ACHN (cell line): Measurements from ENCODE around the gene UBE2F.
"Not testable (repeated sequence)": the region's sequence is repeated elsewhere in the genome, so short reads cannot be mapped to it uniquely, and the experiment has no call there.

Experiments used
- DNase-seq: peaks from one replicate; pipeline ENCODE4 v3.0.0-alpha.2; 2015
- in situ Hi-C: cut with HindIII; loops from 2 replicates; pipeline ENCODE4 v1.10.0; 2017; ENCODE audit warnings: low sequenced_read_pairs, low pct_ligation_motif_present, low pct_unique_long_range_greater_than_20kb

The UBE2F gene

DNA sequence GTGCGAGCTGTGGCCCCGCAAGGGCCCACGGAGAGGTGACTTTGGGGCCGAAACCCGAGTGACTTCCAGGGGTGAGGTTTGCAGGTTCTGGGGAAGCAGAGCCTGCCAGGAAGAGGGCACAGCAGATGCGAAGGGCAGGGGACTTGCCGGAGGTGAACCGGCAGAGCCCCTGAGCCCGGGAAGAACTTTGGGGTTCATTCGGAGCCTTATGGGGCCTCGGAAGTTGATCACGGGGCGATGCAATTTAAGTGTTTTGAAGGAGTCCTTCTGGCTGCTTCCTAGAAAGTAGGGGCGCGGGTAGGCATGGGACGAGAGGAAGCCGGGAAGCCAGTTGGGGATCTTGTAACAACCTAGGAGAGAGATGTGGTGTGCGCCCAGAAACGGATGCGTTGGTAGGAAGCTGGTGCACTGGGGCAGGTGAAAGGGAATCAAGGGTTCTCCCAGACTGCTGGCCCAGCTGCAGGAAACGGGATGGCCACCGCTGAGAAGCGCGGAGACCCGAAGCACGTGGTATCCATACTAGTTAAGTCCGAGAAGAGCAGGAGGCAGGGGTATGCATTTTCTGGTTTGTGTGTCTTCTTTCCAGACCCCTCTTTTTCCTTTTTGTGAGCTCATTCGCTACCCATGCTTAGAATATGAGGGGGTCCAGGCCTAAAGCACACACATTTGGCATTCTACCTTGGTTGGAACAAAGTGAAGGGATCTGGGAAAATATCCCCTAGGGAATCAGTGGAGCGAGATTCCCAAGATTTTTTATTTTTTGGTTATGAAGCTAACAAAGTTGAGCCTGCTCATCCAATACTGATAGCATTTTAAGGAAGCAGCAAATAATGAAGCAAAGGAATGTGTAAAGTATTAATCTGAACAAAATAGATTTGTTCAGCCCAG, 94.7 kb downstream of the UBE2F start:
- in situ Hi-C loops, result no loop called here
- DNase-seq, result peak; percentile 60

DNA sequence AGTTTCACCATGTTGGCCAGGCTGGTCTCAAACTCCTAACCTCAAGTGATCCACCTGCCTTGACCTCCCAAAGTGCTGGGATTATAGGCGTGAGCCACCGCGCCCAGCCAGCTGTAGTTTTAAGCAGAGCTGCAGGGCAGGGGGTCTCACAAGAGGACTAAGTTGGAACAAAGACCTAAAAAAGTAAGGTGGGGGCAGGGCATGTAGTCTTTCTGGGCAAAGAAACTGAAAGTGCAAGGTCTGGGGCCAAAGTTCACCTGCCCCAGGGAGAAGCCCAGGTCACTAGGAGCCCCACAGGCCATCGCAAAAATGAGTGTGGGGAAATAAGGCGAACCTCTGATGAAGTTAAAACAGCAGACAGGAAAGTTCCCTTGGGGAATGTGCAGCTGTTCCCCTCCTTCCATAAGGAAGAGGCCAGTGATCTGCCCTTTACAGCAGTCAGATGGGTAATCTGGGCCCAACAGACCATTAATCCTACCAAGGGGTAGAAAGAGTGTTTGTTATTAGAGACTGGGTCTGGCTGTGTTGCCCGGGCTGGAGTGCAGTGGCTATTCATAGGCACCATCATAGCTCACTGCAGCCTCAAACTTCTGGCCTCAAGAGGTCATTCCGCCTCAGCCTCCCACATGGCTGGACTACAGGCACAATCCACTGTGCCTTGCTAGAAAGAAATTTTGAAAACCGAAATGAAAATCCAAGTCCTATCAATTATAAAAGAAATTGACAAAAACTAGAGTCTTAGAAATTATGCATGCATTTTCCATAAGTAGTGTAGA, 96.8 kb downstream of the UBE2F start:
- no peak for DNase-seq
- in situ Hi-C loops, result no loop called here

DNA sequence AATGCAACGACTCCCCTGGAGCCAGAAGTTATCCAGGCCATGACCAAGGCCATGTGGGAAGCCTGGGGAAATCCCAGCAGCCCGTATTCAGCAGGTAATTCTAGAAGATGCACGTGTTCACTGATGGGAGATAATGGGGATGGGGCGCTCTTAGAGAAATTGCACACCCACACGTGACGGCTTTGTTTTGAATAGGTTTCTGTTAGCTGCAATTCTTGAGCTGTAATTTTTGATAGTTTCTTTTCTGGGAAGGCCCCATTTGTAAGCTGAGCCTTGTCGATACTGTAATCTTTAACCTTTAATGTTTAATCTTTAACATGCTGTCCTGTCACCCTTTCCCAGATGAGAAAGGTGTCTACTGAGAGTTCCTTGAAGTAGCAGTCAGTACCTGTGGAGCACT, 97.6 kb downstream of the UBE2F start:
- no peak for DNase-seq
- in situ Hi-C loops, result no loop called here

DNA sequence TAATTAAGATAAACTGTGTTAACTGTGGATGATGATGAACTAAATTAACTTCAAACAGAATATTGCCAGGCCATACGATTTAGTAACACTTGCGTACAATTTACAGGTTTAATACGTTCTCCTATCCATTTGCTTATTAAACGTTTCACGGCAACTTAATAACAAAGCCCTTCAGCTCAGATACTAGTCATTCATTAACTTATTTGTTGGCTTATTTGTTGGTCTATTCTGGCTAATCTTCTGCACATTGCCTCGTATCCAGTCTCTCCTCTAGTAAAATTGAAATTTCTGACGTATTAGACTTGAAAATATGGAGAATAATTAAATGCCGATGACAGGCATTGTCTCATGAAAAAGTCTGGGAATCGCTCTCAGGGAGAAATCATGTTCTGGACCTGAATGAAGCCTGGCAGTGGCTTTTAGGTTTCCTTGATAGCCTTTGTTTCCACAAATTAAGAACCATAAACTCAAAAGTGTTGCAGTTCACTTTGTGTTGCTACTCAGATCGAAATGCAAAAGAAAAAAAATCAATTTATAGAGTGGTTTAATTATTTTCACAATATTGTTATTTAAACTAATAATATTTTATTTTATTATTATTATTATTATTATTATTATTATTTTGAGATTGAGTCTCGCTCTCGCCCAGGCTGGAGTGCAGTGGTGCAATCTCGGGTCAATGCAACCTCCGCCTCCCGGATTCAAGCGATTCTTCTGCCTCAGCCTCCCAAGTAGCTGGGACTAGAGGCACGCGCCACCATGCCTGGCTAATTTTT, 98.4 kb downstream of the UBE2F start:
- no peak for DNase-seq
- in situ Hi-C loops, result no loop called here

DNA sequence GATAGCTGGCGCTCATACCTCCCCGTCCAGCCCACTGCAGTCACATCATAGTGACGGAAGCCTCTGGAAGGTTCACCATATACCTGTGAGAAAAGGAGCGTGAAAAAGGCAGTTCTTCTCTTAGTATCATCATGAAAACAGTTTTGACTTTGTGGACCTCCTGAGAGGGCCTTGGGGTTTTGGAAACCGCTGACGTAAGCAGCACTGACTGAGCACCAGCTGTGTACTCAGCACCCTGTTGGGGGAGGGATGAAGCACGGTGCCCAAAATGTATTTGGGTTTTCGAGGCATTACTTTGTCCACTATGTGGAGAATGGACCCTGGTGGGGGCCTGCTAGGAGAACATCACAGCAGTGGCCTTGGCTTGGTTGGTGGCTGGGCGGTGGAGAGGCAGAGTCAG, 99.4 kb downstream of the UBE2F start:
- in situ Hi-C loops, result no loop called here
- DNase-seq, result no peak

DNA sequence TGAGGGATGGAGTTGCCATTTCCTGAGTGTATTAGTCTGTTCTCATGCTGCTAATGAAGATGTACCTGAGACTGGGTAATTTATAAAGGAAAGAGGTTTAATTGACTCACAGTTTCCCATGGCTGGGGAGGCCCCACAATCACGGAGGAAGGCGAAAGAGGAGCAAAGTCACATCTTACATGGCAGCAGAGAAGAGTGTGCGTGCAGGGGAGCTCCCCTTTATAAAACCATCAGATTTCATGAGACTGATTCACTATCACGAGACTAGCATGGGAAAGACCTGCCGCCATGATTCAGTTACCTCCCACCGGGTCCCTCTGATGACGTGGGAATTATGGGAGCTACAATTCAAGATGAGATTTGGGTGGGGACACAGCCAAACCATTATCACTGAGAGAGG, 99.9 kb downstream of the UBE2F start:
- DNase-seq, in situ Hi-C loops: not testable (repeated sequence)

DNA sequence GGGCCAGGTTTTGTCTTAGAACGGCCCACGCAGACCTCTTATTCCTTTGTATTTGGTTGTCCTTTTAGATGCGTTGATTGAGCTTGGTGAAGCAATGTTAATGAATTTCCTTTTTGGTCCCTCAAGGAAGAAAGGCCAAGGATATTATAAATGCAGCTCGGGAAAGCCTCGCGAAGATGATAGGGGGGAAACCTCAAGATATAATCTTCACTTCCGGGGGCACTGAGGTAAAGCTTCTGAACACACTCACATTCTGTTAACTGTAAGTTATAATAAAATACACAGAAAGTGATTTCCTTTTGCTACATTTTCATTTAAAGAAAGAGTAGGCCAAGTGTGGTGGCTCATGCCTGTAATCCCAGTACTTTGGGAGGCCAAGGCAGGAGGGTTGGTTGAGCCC, 101.1 kb downstream of the UBE2F start:
- in situ Hi-C loops, result no loop called here
- no peak for DNase-seq

DNA sequence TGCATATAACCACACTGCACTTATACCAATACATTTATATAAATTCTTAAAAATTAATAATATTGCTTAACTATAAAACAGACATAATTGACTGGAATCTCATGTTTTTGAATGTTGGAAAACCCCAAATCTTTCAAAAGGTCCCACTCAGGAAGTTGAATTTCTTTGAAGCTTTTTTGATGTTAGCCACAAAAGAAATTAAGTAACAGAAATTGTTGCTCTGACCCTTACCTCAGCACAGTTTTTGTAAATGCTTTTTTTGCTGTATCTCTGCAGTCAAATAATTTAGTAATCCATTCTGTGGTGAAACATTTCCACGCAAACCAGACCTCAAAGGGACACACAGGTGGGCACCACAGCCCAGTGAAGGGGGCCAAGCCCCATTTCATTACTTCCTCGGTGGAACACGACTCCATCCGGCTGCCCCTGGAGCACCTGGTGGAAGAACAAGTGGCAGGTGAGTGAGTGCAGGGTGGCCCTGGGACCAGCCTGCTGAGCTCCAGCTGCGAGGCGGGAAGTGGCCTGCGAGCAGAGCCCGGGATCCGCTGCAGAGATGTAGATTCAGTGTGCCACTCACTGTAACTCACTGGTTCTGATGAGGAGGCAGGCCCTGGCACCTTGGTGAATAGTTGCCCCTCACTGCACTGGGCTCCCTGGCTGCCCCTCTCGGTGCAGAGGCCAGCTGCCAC, 102.4 kb downstream of the UBE2F start:
- in situ Hi-C loops, result no loop called here
- no peak for DNase-seq

DNA sequence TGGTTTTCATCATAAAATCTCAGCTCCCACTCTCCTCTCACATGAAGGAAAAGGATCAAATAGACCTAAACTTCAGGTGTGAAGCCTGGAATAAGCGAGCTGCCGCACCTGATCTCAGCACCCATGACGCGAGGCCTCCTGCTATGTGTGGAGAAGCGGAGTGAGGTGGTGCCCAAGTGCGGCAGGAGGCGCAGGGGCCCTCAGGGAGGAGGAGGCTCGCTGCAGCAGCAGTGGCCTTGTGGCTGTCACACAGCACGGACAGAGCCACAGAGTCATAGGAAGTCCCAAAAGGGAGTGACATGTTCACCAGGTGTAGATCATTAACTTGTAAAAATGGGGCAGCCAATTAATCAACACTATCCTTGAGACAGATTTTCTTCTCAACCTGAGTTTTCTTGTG, 103.1 kb downstream of the UBE2F start:
- no peak for DNase-seq
- in situ Hi-C loops, result no loop called here

DNA sequence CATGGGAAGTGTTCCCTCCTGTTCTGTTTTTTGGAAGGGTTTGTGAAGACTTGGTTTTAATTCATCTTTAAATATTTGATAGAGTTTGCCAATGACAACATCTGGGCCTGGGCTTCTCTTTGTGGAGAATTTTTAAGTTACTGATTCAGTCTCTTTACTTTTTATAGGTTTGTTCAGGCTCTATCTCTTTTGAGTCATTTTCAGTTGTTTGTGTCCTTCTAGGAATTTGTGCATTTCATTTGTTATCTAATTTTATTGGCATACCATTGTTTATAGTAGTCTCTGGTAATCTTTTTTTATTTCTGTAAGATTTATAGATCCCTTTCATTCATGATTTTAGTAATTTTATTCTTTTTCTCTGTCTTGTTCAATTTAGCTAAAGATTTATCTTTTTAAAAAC, 108.6 kb downstream of the UBE2F start:
- no peak for DNase-seq

DNA sequence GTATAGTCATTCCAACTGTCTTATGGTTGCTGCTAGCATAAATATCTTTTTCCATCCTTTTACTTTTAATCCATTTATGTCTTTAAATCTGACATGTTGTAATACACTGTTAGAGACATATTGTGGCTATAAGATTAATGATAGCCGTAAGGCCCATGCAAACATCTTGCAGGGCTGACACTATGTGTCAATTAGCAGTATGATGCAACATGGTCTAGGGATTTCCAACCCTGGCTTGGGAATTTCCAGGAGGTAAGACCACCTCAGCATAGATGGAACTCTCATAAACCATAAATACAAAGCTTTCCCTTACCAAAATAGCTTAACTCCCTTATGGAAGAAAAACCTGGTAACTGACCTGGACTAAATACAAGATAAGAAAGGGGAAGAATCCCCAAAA, 110.5 kb downstream of the UBE2F start:
- in situ Hi-C loops, result no loop called here
- DNase-seq, result no peak

More for the DNA sequence above, 108.6 kb downstream of the UBE2F start:
- in situ Hi-C loops, result no loop called here

DNA sequence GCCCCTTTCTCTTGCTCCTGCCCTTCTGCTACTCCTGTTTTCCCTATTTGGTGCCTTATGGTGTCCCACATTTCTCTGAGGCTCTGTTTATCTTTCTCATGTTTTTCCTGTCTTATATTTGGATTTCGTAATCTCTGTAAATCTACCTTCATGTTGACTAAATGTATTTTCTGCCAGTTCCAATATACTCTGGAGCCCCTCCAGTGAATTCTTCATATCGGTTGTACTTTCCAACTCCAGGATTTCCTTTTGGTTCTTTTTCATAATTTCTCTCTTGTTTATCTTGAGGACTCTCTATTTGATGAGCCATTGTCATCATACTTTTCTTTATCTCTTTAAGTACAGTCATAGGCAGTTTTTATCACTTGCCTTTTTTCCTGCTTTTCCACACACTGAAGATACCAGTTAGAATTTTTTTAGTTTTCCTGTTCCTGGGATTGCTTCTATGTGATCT, 113.1 kb downstream of the UBE2F start:
- DNase-seq, result no peak
- in situ Hi-C loops, result no loop called here

DNA sequence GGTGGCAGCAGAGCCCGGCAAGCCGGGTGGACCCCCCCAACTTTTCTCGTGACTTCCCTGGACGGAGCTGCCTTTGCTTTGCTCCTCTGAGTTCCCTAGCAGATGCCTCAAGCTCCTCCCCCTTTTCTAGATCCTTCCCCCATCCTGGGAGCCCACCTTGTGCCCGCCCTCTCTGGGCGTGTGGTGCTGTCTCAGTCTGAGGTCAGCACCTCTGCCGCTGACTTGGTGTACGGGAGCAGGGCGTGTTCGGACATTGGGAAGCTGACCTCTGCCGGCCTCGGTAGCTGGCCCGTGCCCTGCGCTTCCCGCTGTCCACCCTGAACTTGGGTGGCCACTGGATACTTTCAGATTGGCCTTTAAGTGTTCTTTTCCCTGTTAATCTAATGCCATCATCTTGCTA, 113.7 kb downstream of the UBE2F start:
- DNase-seq, result no peak
- in situ Hi-C loops, result no loop called here

DNA sequence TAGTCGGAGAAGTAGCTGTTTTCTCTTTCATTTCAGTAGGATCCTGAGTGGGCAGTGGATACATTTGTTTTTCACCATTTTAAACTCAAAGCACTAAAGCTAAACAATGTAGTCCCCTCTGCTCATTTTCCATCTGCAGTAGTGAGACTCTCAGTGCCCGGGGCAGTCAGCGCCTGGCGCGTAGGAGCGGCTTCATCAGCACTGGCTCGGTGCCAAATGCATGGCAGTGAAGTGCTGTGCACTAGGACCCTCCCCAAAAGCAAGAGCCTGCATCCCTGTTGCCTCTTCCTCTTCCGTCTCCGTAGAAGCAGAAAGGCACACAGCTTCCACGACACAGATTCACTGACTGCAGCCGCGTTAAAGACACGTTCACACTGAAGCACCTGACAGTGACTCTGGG, 114.3 kb downstream of the UBE2F start:
- no peak for DNase-seq
- in situ Hi-C loops, result no loop called here

DNA sequence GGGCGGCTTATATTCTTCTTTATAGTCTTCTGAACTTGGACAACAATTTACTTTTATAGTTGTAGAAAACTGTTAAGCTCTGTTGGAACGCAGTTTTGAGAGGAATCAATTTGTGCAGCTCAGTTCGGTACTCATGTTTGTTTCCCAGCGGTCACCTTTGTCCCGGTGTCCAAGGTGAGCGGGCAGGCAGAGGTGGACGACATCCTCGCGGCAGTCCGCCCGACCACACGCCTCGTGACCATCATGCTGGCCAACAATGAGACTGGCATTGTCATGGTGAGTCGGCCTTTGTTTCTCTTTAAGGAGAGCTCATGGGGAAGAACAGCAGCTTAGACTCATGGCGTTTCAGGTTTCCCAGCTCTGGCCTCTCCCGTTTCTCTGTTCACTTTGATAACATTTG, 114.7 kb downstream of the UBE2F start:
- no peak for DNase-seq
- in situ Hi-C loops, result no loop called here

DNA sequence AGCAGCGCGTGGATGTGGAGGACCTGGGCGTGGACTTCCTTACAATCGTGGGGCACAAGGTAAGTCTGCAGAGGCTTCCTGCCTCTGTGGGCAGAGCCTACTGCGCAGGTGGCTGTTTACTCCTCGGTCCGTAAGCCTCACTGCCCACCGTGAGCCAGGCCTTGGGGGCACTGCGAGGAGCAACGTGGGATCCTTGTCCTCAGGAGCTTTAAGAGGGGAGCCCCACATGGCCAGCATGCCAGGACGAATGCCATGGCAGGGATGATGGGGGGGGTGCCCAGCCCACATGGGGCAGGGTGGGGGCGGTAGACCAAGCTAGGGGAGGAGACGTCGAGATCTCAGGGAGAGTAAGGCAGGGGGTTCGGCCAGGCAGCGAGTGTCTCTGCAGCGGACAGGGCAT, 115.3 kb downstream of the UBE2F start:
- no peak for DNase-seq
- in situ Hi-C loops, result no loop called here

DNA sequence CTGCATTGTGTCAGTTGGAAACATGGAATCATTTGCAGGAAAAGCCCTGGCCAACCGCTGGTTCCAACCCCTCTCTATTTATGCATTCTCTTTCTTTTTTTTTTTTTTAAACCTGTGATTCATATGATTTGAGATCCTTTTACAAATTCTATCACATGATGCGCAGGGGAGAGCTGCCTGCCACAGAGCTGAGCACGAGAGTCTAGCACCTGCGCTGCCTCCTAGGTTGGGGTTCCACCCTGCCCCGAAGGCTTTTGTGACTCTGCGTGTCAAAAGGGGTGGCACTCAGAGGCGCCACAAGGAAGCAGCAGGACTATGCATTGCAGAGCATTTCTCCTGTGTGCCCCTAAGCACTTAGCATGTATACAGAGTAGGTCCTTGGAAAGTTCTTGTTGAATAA, 116.0 kb downstream of the UBE2F start:
- in situ Hi-C loops, result no loop called here
- DNase-seq, result no peak

DNA sequence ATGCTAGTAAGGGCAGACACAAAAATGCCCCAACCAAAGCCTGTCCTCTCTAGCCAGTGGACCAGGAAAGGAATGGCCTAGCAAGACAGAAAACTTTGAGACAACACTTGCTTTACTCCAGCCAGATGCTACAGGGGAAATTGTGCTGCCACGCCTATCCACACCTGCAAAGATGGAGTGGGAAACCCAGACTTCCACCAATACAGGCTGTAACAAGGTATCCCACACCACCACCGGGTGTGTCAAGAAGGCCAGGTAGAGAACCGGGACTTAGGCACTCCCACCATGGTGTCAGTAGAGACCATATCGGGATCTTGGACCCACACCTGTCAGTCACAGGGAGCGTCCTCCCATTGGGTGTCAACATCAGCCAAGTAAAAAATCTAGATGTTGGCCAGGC, 117.1 kb downstream of the UBE2F start:
- in situ Hi-C loops, result no loop called here
- DNase-seq, result no peak

DNA sequence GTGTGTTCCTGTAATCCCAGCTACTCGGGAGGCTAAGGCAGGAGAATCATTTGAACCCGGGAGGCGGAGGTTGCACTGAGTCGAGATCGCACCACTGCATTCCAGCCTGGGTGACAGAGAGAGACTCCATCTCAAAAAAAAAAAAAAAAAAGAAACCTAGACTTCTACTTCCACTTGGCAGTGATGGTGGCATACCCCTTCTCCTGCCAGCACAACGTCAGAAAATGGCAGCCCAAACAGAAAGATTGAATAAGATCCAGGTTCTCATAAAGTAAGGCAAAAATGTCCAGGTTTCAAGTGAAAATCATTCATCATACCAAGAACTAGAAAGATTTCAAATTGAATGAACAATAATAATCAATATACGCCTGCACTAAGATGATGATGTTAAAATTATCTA, 117.9 kb downstream of the UBE2F start:
- in situ Hi-C loops, result no loop called here
- no peak for DNase-seq
